Astrocyte of the cerebellum (primary cell): ENCODE data around the gene LARGE2.

Source experiments
- DNase-seq: peaks from one replicate; pipeline ENCODE4 v3.0.0-alpha.2; 2011; ENCODE audit warnings: low read depth
- H3K4me3 ChIP-seq: 2 replicates; pipeline ENCODE4 v1.5.1; 2011; ENCODE audit warnings: mild to moderate bottlenecking, low read depth, low read length, moderate library complexity
- CTCF ChIP-seq: IDR thresholded peaks from 2 replicates; pipeline ENCODE4 v1.5.1; 2012; ENCODE audit warnings: low read length, low read depth, moderate library complexity, mild to moderate bottlenecking; ENCODE audit errors: missing control alignments
- in situ Hi-C: cut with HindIII; loops from 2 replicates; pipeline ENCODE4 v1.10.0; 2017; ENCODE audit warnings: low sequenced_read_pairs

Gene LARGE2

GRCh38 chr11:45961751-45962240, 39.3 kb downstream of the LARGE2 start:
- H3K4me3 ChIP-seq, result no peak overlapping the region
- in situ Hi-C loops, result no loop called here
- TF ChIP-seq CTCF, result no peak
- no peak for DNase-seq

- in situ Hi-C loops, result no loop called here
- peak; percentile 63 for DNase-seq
- H3K4me3 ChIP-seq, result no peak overlapping the region
- TF ChIP-seq CTCF, result peak; percentile 91
These were observed 42.5 kb downstream of the LARGE2 start for GRCh38 chr11:45964911-45965389.

GRCh38 chr11:45967506-45967905, 45.0 kb downstream of the LARGE2 start:
- no peak for TF ChIP-seq CTCF
- no peak for DNase-seq
- in situ Hi-C loops, result no loop called here
- H3K4me3 ChIP-seq, result no peak overlapping the region

- TF ChIP-seq CTCF, result no peak
- no peak for DNase-seq
- H3K4me3 ChIP-seq, result no peak overlapping the region
- in situ Hi-C loops, result no loop called here
These were observed 46.4 kb downstream of the LARGE2 start for GRCh38 chr11:45968901-45969300.

GRCh38 chr11:45973601-45974000, 51.1 kb downstream of the LARGE2 start:
- in situ Hi-C loops, result no loop called here
- DNase-seq, result no peak
- no peak overlapping the region for H3K4me3 ChIP-seq
- no peak for TF ChIP-seq CTCF

GRCh38 chr11:45974806-45975205, 52.4 kb downstream of the LARGE2 start:
- TF ChIP-seq CTCF, result no peak
- H3K4me3 ChIP-seq, result no peak overlapping the region
- DNase-seq, result no peak
- in situ Hi-C loops, result no loop called here
